ENCODE data around the gene CNTN4.

Gene CNTN4

GRCh38 chr3:2133146-2133545 is 34.5 kb downstream of the CNTN4 start:
- no peaks in the 10 kb centered on the region for H3K27me3 ChIP-seq (ENCODE audit: insufficient read depth, low read length)
- H3F3A ChIP-seq (ENCODE audit: insufficient read depth, low read length), result no peaks in the 10 kb centered on the region
- H3K4me3 ChIP-seq (ENCODE audit: low read depth, low read length, poor library complexity, severe bottlenecking), result no peak overlapping the region
- TF ChIP-seq CTCF (IDR thresholded peaks at IDR 0.05; ENCODE audit: low read length) (no peak), EZH2 (IDR thresholded peaks at IDR 0.05; ENCODE audit: borderline replicate concordance, low read length) (no peak)
- no peaks in the 10 kb centered on the region for H3K79me2 ChIP-seq (ENCODE audit: insufficient read depth, low read length)
- no peak overlapping the region for H3K9ac ChIP-seq (ENCODE audit: low read length)
- H4K20me1 ChIP-seq (ENCODE audit: insufficient read depth, low read length), result no peaks in the 10 kb centered on the region
- H3K4me1 ChIP-seq (ENCODE audit: insufficient read depth, low read length, severe bottlenecking), result no peaks in the 10 kb centered on the region
- no peaks in the 10 kb centered on the region for H3K36me3 ChIP-seq (ENCODE audit: insufficient read depth, low read length)
- no peak overlapping the region for H2AFZ ChIP-seq (ENCODE audit: low read length)
- no peak overlapping the region for H3K27ac ChIP-seq (ENCODE audit: low read depth, low read length, poor library complexity, severe bottlenecking)
- no peaks in the 10 kb centered on the region for H3K9me2 ChIP-seq (ENCODE audit: low read depth, low read length)
- no peaks in the 10 kb centered on the region for H3K9me3 ChIP-seq (ENCODE audit: low read length)
- no peak overlapping the region for H3K4me2 ChIP-seq (ENCODE audit: low read length)

GRCh38 chr3:2137651-2138050 is 39.0 kb downstream of the CNTN4 start:
- no peaks in the 10 kb centered on the region for H3K9me3 ChIP-seq (ENCODE audit: low read length)
- TF ChIP-seq EZH2 (IDR thresholded peaks at IDR 0.05; ENCODE audit: borderline replicate concordance, low read length) (no peak), CTCF (IDR thresholded peaks at IDR 0.05; ENCODE audit: low read length) (no peak)
- H3K4me1 ChIP-seq (ENCODE audit: insufficient read depth, low read length, severe bottlenecking), result no peaks in the 10 kb centered on the region

GRCh38 chr3:2141482-2141881 is 42.8 kb downstream of the CNTN4 start:
- no peak overlapping the region for H2AFZ ChIP-seq (ENCODE audit: low read length)
- H3K9ac ChIP-seq (ENCODE audit: low read length), result no peak overlapping the region
- H3K4me3 ChIP-seq (ENCODE audit: low read depth, low read length, poor library complexity, severe bottlenecking), result no peak overlapping the region

More at GRCh38 chr3:2137651-2138050, 39.0 kb downstream of the CNTN4 start:
- no peaks in the 10 kb centered on the region for H3F3A ChIP-seq (ENCODE audit: insufficient read depth, low read length)
- no peaks in the 10 kb centered on the region for H4K20me1 ChIP-seq (ENCODE audit: insufficient read depth, low read length)
- no peak overlapping the region for H2AFZ ChIP-seq (ENCODE audit: low read length)
- H3K4me3 ChIP-seq (ENCODE audit: low read depth, low read length, poor library complexity, severe bottlenecking), result no peak overlapping the region
- no peaks in the 10 kb centered on the region for H3K36me3 ChIP-seq (ENCODE audit: insufficient read depth, low read length)
- no peak overlapping the region for H3K27ac ChIP-seq (ENCODE audit: low read depth, low read length, poor library complexity, severe bottlenecking)
- H3K4me2 ChIP-seq (ENCODE audit: low read length), result no peak overlapping the region
- no peaks in the 10 kb centered on the region for H3K79me2 ChIP-seq (ENCODE audit: insufficient read depth, low read length)
- H3K9me2 ChIP-seq (ENCODE audit: low read depth, low read length), result no peaks in the 10 kb centered on the region
- H3K9ac ChIP-seq (ENCODE audit: low read length), result no peak overlapping the region
- H3K27me3 ChIP-seq (ENCODE audit: insufficient read depth, low read length), result no peaks in the 10 kb centered on the region

More at GRCh38 chr3:2141482-2141881, 42.8 kb downstream of the CNTN4 start:
- Histone ChIP-seq H3K9me3 (ENCODE audit: low read length) (no peaks in the 10 kb centered on the region), H3K4me2 (ENCODE audit: low read length) (no peak overlapping the region), H3K27ac (ENCODE audit: low read depth, low read length, poor library complexity, severe bottlenecking) (no peak overlapping the region), H3K4me1 (ENCODE audit: insufficient read depth, low read length, severe bottlenecking) (no peaks in the 10 kb centered on the region), H3K36me3 (ENCODE audit: insufficient read depth, low read length) (no peaks in the 10 kb centered on the region), H4K20me1 (ENCODE audit: insufficient read depth, low read length) (no peaks in the 10 kb centered on the region), H3K79me2 (ENCODE audit: insufficient read depth, low read length) (no peaks in the 10 kb centered on the region), H3F3A (ENCODE audit: insufficient read depth, low read length) (no peaks in the 10 kb centered on the region), H3K27me3 (ENCODE audit: insufficient read depth, low read length) (no peaks in the 10 kb centered on the region), H3K9me2 (ENCODE audit: low read depth, low read length) (no peaks in the 10 kb centered on the region)
- TF ChIP-seq CTCF (IDR thresholded peaks at IDR 0.05; ENCODE audit: low read length) (no peak), EZH2 (IDR thresholded peaks at IDR 0.05; ENCODE audit: borderline replicate concordance, low read length) (no peak)
